Measurements from ENCODE around the gene NUCKS1. TPM values are rescaled to one million over a fixed set of nuclear protein-coding genes. Genes with fewer than 3 reads are reported as not detected.

NUCKS1 gene
- total and polyA plus RNA-seq, 2 of the 4 experiments (the other 2 are of a cell fraction): 37.9 to 103 TPM

DNA sequence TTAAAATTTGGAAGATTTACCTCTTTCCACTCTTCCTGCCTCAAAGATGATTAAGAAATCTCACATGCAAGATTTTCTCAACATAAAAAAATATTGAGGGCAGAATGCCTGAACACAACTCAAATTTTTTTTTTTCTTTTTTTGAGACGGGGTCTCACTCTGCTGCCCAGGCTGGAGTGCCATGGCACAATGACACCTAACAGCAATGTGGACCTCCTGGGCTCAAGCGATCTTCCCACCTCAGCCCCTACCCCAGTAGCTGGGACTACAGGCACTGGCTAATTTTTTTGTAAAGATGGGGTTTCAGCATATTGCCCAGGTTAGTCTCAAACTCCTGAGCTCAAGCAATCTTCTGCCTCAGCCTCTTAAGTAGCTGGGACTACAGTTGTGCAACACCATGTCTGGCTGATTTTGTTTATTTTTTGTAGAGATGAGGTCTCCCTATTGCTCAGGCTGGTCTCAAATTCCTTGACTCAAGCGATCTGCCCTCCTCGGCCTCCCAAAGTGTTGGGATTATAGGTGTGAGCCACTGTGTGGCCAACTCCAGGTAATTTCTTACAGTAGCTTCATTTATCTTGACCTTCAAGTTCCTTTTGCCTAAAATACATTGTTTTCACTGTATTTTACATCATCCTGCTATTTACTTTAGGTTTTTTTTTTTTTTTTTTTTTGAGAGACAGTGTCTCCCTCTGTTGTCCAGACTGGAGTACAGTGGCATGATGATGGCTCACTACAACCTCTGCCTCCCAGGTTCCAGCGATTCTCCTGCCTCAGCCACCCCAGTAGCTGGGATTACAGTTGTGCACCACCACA, 10.4 kb downstream of the NUCKS1 start:
- DNase-seq: peak; percentile 94
- Histone ChIP-seq H4K5ac (ENCODE audit: low read depth, low read length) (no peak overlapping the region), H2AK9ac (replicated peaks; ENCODE audit: low read depth, low read length, poor library complexity) (no peak overlapping the region), H3K14ac (replicated peaks; ENCODE audit: low read depth, low read length) (no peak overlapping the region), H4K20me1 (ENCODE audit: insufficient read depth, low read length) (peaks cover 75% of the 10 kb centered on the region), H3K9me3 (ENCODE audit: control insufficient read depth, insufficient read depth, low read length) (no peaks in the 10 kb centered on the region), H3K79me1 (ENCODE audit: low read depth in 1 of 2, low read length in 2 of 2) (peaks cover 3 to 63% of the 10 kb centered on the region in 2 experiments), H2BK5ac (ENCODE audit: low read depth, low read length, poor library complexity, severe bottlenecking) (peak overlapping the region; percentile 14), H3K4me3 (ENCODE audit: insufficient read depth, low read depth, low read length) (no peak overlapping the region), H3K9me1 (ENCODE audit: insufficient read depth, low read length) (peaks cover 8% of the 10 kb centered on the region; the same call in 1 of the 2 replicates), H2BK20ac (ENCODE audit: low read depth, low read length) (no peak overlapping the region), H3K4ac (ENCODE audit: low read depth, low read length) (0 out of 2 replicates have a peak overlapping the region, but pooled peaks have one; percentile 4), H3K56ac (ENCODE audit: extremely low read depth, insufficient read depth, low read length) (no peak overlapping the region), H3K18ac (ENCODE audit: low read depth, low read length) (no peak overlapping the region), H4K91ac (ENCODE audit: insufficient read depth, low read depth, low read length) (no peak overlapping the region), H3K4me2 (ENCODE audit: low read depth, low read length) (no peak overlapping the region), H3K23ac (ENCODE audit: low read depth, low read length) (no peak overlapping the region), H2AK5ac (ENCODE audit: low read depth, low read length) (no peak overlapping the region), H2BK15ac (ENCODE audit: low read depth, low read length) (no peak overlapping the region), H3K9ac (ENCODE audit: low read depth, low read length) (no peak overlapping the region), H2AFZ (replicated peaks; ENCODE audit: low read length, poor library complexity) (no peak overlapping the region), H2BK120ac (ENCODE audit: low read depth, low read length) (no peak overlapping the region), H3K4me1 (ENCODE audit: control insufficient read depth, insufficient read depth, low read length) (peaks cover 7% of the 10 kb centered on the region; the same call in 1 of the 2 replicates), H4K8ac (ENCODE audit: low read depth in 2 of 2, low read length in 2 of 2) (no peak overlapping the region), H3K27me3 (ENCODE audit: control insufficient read depth, insufficient read depth, low read length) (no peaks in the 10 kb centered on the region), H3K36me3 (ENCODE audit: control insufficient read depth, insufficient read depth, low read length) (peaks cover 13% of the 10 kb centered on the region), H3K27ac (ENCODE audit: insufficient read depth, low read length) (peak overlapping the region; percentile 10; the same call in 1 of the 2 replicates)
- no CpG with 5 or more reads among the region's 5 CpGs for WGBS, 2 experiments (ENCODE audit: extremely low coverage in 2 of 2, insufficient read length in 1 of 2)
- ChIA-PET CTCF (interaction anchor here (0.6 to 1.5 kb wide), 6 partner anchors 9 to 899 kb away, joined by 3 to 4 read pairs (median 4); no protein-coding TSS in a partner anchor), POLR2A (ENCODE audit: unreplicated experiment) (interaction anchor here (1.0 kb wide), 1 partner anchor 9 kb away, joined by 5 read pairs; no protein-coding TSS in a partner anchor)
- dilution Hi-C loops (cut with HindIII; ENCODE audit: low sequenced_read_pairs, unreplicated experiment) (no loop called here), intact Hi-C loops (cut with micrococcal nuclease) (loop anchor here (2.0 kb wide), 1 partner anchor 167 kb away; no protein-coding TSS in a partner anchor), in situ Hi-C loops (cut with MboI; ENCODE audit: low sequenced_read_pairs) (no loop called here)
- BruUV-seq (replicated peaks): no TSS peak
- ATAC-seq (ENCODE audit: low read depth): peak; percentile 88
- TF ChIP-seq, protein P1, sequence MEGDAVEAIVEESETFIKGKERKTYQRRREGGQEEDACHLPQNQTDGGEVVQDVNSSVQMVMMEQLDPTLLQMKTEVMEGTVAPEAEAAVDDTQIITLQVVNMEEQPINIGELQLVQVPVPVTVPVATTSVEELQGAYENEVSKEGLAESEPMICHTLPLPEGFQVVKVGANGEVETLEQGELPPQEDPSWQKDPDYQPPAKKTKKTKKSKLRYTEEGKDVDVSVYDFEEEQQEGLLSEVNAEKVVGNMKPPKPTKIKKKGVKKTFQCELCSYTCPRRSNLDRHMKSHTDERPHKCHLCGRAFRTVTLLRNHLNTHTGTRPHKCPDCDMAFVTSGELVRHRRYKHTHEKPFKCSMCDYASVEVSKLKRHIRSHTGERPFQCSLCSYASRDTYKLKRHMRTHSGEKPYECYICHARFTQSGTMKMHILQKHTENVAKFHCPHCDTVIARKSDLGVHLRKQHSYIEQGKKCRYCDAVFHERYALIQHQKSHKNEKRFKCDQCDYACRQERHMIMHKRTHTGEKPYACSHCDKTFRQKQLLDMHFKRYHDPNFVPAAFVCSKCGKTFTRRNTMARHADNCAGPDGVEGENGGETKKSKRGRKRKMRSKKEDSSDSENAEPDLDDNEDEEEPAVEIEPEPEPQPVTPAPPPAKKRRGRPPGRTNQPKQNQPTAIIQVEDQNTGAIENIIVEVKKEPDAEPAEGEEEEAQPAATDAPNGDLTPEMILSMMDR (conservative IDR thresholded peaks at IDR 0.05; ENCODE audit: low read depth, low read length): peak; percentile 38
- TF ChIP-seq, protein P2, sequence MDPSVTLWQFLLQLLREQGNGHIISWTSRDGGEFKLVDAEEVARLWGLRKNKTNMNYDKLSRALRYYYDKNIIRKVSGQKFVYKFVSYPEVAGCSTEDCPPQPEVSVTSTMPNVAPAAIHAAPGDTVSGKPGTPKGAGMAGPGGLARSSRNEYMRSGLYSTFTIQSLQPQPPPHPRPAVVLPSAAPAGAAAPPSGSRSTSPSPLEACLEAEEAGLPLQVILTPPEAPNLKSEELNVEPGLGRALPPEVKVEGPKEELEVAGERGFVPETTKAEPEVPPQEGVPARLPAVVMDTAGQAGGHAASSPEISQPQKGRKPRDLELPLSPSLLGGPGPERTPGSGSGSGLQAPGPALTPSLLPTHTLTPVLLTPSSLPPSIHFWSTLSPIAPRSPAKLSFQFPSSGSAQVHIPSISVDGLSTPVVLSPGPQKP (IDR thresholded peaks at IDR 0.05; ENCODE audit: borderline replicate concordance, low read depth, low read length): no peak
- peak; percentile 8; the same call in 1 of the 2 replicates for TF ChIP-seq RAD21 (IDR thresholded peaks at IDR 0.05; ENCODE audit: low read length)
- TF ChIP-seq RCOR1 (IDR thresholded peaks at IDR 0.05; ENCODE audit: insufficient replicate concordance, low read length): no peak
- peak; percentile 99 for TF ChIP-seq CEBPB (IDR thresholded peaks at IDR 0.05; ENCODE audit: low read depth, low read length)

Measured in IMR-90 (cell line).